GM19452 (cell line): ENCODE data around the gene PORCN.
"Not testable (repeated sequence)": the region's sequence is repeated elsewhere in the genome, so short reads cannot be mapped to it uniquely, and the experiment has no call there.

Source experiments
- ATAC-seq: cut with Tn5 transposase; IDR thresholded peaks from one replicate; pipeline ENCODE4 v1.9.1; 2021; ENCODE audit not compliant: unreplicated experiment

PORCN gene

DNA sequence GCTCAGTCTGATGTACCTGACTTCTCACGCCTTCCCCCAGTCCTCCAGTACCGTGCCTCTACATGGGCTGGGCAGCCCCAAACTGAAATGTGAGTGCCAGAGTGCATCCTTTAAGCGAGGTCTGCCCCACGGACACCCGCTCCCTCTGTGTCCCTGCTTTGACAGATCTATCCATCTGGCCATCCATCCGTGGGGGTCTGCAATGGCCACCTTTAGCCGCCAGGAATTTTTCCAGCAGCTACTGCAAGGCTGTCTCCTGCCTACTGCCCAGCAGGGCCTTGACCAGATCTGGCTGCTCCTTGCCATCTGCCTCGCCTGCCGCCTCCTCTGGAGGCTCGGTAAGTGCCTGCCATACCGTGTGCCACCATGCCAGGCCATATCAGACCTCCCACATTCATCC is 827 bp downstream of the PORCN start:
- no peak for ATAC-seq

DNA sequence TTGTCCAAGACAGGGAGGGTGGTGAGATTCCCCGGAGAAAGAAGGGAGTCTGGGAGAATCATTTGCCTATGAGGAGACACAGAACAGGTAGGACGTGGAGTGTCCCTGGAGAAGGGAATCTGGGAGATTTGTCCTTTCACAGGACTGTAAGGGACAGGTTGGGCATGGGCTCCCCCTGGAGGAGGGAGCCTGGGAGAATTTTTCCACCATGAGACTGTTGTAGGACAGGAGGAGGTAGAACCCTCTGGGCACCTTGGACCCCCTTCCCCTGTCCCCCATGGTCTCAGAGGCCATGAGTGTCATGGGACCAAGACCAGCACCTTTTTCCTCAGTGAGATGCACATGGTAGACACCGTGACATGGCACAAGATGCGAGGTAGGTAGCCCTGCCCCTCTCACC is 2.8 kb downstream of the PORCN start:
- no peak for ATAC-seq

DNA sequence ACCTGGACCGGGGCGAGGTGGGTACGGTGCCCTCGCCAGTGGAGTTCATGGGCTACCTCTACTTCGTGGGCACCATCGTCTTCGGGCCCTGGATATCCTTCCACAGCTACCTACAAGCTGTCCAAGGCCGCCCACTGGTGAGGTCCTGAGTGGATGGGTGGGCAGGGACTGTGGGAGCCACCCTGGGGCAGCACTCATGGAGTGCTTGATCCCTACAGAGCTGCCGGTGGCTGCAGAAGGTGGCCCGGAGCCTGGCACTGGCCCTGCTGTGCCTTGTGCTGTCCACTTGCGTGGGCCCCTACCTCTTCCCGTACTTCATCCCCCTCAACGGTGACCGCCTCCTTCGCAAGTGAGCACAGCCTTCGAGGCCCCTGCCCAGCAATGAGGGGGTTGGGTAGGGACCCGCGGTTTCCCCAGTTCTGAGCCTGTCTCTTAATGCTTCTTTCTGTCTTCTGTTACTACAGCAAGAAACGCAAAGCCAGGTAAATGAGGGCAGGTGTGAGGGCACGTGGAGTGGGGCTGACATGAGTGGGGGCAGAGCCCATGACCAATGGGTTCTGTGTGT is 3.7 kb downstream of the PORCN start:
- no peak for ATAC-seq

DNA sequence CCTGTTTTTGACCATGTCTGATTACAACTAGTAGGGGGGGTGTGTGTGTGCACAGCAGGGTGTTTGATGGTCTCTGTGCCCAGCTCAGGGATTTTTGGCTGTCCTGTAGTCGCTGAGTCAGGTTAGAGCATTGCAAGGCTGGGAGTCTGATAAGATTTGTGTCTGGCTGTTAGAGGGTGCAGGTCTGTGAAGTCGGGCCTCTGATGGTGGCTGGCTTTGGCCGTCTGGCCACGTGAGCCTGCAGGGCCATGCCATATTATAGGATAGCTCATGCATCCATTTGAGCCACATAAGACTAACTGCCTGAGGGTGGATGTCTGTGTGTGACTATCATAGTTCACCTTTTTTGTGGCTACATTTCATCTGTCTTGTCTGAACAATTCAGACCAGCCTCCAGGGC is 4.9 kb downstream of the PORCN start:
- no peak for ATAC-seq

DNA sequence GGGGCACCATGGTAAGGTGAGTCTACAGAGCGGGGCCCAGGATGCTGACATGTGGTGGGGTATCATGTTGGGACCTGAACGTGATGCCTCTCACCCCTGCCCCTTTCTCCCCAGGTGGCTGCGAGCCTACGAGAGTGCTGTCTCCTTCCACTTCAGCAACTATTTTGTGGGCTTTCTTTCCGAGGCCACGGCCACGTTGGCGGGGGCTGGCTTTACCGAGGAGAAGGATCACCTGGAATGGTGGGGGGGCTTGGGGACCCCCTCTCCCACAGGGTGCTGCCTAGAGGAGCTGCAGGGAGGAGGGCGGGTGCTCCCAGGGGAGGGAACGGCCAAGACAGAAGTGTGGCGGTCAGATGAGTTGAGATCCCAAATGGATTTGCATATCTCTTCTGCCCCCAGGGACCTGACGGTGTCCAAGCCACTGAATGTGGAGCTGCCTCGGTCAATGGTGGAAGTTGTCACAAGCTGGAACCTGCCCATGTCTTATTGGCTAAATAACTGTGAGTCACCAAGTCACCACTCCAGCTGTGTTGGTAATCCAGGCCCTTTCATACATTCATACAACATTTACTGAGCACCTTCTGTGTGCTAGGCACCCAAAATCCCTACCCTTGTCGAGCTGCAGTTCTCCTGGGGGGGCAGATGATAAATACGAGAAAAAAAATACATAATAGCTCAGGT is 5.5 kb downstream of the PORCN start:
- no peak for ATAC-seq

DNA sequence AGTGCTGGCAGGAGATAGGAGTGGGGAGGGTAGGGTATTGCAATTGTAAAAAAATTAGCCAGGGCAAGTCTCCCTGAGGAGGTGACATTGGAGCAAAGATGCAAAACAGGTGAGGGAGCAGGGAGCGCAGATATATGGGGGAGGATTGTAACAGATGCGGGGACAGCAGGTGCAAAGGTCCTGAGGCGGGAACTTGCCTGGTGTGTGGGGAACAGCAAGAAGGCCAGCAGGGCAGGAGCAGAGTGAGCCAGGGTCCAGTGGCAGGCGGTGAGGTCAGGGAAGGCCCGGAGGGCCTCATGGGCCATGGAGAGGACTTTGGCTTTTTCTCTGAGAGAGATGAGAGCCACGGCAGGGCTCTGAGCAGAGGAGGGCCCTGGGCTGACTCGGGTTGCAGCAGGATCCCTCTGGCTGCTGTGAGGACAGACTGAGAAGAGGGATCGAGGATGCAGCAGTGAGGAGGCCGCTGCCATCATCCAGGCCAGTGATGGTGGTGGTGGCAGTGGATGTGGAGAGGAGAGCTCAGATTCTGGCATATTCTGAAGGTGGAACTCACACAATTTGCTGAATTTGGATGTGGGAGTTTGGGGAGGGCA is 6.2 kb downstream of the PORCN start:
- ATAC-seq: no peak

DNA sequence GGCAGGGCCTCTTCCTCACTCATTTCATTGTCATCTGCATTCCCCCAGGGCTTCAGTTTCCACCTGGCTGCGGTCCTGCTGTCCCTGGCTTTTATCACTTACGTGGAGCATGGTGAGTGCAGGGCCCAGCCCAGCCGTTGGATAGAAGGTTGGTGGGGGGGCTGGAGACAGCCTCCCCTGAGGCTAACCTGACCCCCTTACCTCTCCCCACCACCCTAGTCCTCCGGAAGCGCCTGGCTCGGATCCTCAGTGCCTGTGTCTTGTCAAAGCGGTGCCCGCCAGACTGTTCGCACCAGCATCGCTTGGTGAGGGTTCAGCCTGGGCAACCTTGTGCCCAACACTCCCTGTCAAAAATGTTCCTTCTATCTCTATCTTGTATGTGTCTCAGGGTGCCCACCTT is 7.0 kb downstream of the PORCN start:
- ATAC-seq: no peak

DNA sequence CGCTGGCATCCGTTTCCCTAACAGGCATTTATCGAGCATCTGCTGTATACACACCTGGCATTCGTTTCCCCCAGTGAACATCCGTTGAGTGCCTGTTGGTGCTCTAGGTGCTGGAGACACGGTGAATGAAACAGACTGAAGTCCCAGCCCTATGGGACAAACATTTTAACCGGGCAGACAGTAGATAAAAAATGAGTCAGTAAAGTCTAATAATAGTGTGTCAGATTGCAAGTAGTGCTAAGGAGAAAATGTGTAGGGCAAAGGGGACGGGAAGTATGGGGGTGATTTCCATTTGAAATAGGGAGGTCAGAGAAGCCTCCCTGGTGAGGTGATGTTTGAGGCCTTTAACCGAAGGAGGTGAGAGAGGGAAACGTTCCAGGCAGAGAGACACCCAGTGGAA is 7.5 kb downstream of the PORCN start:
- ATAC-seq: no peak

DNA sequence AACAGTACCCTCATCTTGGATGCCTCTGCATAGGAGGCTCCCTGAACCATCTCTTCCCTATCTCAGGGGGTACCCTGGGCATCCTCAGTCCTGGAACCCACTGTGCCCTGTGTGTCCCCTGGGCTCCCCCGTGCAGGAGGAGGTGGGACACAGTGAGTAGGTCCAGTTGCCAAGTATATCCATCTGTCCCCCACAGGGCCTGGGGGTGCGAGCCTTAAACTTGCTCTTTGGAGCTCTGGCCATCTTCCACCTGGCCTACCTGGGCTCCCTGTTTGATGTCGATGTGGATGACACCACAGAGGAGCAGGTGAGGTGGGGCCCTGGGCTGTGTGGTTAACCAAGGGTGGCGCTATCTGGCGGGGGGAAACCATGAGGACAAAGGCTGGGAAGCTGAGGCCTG is 8.2 kb downstream of the PORCN start:
- no peak for ATAC-seq

DNA sequence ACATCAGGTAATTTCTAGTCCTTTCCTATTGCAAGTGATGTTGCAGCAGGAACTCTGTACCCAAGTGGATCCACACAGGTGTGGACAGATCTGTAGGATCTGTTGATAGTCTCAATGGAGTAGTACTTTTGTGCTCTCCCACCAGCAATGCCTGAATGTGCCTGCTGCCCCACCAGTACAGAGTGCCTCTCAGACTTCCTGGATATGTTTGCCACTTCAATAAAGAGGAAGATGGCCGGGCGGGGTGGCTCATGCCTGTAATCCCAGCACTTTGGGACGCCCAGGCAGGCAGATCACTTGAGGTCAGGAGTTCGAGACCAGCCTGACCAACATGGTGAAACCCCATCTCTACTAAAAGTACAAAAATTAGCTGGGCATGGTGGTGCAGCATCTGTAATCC is 10.7 kb downstream of the PORCN start:
- not testable (repeated sequence) for ATAC-seq

DNA sequence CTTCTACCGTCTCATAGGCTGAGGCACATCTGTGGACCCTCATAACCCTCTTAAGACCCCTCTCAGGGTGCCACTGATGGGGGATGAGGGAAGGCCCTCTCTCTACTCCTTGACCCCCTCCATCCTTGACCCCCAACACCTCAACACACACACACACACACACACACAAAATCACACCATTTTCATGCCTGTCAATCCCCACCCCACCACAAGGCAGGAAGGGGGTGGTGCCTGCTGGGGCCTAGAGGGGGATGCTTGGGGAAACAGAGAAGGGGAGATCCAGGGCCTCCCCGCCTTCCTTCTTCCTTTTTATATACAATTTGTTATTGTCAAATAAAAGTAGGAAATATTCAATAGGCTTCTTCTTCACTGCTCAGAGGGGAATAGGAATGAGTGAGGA is 11.7 kb downstream of the PORCN start:
- ATAC-seq: no peak

DNA sequence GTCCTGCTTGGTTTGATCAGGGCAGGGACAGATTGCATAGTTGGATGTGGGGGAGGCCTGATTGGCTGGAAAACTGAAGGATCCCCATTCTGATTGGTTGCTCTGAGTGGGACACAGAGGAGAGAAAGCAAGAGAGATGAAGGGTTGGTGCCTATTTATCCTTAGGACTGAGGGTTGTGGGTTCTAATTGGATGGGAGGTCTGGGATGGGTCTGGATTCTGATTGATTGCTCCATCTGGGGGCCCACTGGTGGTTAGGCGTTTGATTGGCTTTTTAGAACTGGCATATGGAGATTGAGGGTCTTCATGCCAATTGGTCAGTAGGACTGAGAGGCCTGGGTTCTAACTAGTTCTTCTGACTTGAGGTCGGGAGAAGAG is 12.2 kb downstream of the PORCN start:
- no peak for ATAC-seq

DNA sequence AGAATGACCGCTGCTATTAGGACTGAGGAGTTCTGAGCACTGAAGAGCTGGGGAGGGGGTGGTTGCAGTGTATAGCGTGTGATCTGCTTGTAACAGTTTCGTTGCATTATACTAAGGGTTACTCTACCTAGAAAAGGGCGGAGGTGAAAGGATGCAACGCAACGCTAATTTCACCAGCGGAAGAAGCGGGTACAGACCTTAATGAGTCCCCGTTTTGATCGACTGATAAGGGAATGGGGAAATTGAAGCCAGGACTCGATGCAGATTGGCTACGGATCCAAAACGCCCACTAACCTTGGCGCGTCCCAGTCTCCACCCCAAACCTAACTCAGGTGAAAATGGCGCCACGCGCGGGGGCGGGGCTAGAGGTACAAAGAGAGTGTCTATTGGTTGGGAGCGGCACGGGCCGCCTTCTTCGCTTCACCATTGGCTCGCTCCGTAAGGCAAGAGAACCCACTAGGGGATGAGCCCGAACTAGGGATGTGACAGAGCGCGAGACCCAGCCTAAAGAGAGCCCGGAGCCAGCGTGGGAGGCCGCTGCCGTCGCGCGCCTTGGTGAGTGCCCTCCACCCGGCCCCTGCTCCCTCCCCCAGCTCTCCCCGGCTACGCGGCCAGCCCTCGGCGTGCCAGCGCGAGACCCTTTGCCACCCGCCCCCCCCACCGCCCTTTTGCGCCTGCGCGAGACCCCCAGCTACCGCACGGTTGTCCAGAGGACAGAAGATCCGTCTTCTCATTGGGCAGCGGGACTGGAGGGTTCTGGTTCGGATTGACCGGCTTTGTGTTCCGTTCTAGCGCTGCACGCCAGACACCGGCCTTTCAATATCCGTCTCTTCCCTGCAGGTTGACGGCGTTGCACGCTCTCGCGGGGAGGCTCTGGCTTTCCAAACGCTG is 12.8 kb downstream of the PORCN start, which contains the start of gene EBP:
TSS of gene EBP (plus strand) at position 456 of the 891 bp plus-strand sequence. CDS start 1,964 bp downstream, outside the sequence.
- peak; percentile 97 for ATAC-seq

DNA sequence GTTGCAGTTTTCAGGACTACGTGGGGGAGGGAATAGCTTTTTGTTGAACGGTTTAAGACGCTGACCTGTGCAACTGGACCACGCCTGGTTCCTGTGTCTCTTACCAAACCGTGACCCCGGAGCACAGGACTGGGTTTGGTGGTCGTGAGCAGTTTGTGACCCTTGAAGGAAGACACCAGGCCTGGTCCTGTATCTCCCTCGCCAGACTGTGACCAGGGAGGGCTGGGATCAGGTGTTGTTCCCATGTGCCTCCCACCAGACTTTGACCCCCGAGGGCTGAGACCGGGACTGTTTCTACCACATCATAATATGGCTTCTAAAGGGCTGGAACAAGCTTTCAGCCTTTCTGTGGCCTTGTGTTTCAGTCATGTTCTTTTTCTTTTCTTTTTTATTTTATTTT is 13.5 kb downstream of the PORCN start:
- no peak for ATAC-seq

DNA sequence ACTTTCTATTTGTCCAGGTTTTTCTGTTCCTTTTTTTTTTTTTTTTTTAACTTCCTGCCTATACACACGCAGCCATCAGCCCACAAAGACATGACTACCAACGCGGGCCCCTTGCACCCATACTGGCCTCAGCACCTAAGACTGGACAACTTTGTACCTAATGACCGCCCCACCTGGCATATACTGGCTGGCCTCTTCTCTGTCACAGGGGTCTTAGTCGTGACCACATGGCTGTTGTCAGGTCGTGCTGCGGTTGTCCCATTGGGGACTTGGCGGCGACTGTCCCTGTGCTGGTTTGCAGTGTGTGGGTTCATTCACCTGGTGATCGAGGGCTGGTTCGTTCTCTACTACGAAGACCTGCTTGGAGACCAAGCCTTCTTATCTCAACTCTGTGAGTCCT is 14.9 kb downstream of the PORCN start:
- ATAC-seq: no peak

DNA sequence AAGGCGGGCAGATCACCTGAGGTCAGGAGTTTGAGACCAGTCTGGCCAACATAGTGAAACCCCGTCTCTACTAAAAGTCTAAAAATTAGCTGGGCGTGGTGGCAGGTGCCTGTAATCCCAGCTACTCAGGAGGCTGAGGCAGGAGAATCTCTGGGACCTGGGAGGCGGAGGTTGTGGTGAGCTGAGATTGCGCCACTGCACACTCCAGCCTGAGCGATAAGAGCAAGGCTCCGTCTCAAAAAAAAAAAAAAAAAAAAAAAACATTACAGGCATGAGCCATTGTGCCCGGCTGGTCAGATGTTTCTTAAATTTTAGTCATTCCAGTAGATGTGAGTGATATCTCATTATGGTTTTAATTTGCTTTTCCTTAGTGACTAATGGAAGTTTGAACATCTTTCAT is 17.1 kb downstream of the PORCN start:
- ATAC-seq: not testable (repeated sequence)

DNA sequence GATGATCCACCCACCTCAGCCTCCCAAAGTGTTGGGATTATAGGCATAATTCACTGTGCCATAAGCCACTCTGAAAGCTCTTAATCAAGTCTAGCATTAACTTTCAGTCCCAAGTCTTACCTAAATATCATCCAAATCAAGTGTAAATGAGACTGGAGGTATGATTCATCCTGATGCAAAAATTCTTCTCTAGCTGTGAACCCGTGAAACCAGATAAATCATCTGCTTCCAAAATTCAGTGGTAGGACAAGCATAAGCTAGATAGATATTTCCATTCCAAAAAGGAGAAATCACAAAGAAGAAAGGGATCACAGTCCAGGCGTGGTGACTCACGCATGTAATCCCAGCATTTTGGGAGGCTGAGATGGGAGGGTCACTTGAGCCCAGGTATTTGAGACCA is 21.9 kb downstream of the PORCN start:
- no peak for ATAC-seq

DNA sequence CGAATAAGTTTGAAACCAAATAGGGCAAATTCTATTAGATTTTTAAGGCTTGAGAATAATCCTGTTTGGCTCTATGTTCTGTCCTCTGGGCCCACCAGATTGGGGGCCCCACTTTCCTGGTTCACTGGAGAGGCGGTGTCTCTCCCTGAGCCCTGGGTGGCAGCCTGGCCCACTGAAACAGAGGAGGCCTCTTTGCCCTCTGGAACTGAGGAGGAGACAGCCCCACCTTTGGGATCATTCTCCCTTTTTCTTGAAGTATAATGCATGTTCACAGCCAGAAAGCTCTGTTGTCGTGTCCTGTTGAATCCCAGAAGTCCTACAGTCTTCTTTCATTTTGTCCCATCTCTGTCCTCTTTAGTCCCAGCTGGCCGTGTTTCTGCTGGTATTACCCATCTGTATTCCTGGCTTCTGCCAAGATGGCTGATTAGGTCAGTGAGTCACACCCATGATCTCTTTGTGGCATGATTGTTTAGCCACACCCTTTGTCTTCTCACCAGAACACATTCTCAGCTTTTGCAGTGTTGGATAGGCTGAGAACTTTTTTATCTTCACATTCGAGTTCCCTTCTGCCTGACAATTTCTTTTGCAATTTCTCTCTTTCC is 22.7 kb downstream of the PORCN start:
- no peak for ATAC-seq

DNA sequence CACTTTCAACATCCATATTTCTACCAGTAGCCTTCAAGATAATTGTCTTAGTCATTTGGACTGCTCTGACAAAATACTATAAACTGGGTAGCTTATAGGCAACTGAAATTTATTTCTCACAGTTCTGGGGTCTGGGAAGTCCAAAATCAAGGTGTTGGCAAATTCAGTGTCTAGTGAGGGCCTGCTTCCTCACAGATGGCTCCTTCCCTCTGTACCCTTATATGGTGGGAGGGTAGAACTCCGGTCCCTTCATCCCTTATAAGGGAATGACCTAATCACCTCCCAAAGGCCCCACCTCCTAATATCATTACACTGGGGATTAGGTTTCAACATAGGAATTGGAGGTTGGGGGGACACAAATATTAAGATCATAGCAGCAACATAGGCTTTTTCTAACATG is 23.4 kb downstream of the PORCN start:
- no peak for ATAC-seq

DNA sequence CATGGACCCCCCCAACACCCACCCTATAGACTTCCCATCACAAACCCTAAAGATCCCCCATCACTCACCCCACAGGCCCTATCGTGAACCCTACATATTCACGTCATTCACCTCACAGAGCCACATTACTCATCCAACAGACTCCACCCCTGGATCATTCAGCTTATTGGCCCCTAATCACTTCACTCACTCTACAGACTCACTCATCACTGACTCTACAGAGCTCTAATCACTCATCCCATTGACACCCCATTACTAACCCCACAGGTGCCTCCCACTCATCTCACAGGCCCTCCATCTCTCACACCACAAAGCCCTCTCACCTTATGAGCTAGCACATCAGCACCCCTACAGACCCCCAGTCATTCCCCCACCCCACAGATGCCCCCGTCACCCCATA is 24.4 kb downstream of the PORCN start:
- ATAC-seq: no peak

DNA sequence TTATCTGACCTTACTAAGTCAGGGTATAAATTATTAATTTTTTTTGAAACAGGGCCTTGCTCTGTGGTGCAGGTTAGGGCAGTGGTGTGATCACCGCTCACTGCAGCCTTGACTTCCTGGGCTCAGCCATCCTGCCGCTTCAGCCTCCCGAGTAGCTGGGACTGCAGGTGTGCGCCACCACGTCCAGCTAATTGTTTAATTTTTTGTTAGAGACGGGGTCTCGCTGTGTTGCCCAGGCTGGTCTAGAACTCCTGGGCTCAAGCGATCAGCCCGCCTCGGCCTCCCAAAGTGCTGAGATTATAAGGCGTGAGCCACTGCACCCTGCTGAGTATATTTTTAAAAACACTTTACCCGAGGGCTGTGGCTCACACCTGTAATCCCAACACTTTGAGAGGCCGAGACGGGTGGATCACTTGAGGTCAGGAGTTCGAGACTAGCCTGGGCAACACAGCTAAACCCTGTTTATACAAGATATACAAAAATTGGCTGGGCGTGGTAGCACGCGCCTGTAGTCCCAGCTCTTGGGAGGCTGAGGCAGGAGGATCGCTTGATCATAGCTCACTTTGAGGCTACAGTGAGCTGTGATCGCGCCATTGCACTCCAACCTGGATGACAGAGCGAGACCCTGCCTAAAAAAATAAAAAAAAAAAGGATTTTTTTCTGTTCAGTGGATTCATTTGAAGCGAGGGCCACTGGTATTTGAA is 30.0 kb downstream of the PORCN start:
- no peak for ATAC-seq
